ENCODE results near the gene MARK4. TPM values are rescaled to one million over a fixed set of nuclear protein-coding genes. Genes with fewer than 3 reads are reported as not detected.

The MARK4 gene
- total RNA-seq, 1 experiment from 2014 or later, result 17.9 TPM

DNA sequence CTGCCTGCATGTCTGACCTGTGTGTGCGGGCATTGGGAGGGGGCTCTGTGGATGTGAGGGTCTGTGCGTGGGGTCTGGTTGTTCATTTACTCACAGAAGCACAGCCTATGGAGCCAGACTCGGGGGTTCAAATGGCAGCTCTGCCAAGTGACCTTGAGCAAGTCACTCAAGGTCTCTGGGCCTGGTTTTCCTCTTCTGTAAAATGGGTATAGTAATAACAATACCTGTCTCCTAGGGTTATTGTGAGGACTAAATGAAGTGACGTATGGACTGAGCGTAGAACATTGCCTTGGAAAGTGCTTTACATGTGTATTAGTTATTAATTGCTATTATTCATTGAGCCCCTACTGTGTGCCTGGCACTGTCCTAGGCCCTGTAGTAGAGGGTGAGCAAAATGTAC, 47.2 kb downstream of the MARK4 start:
- Histone ChIP-seq H3K79me2 (ENCODE audit: low read length) (no peaks in the 10 kb centered on the region), H3K27me3 (ENCODE audit: low read length) (no peaks in the 10 kb centered on the region), H3K9me2 (replicated peaks; ENCODE audit: insufficient read depth, low read length) (no peaks in the 10 kb centered on the region), H3K4me3 (ENCODE audit: low read length) (no peak overlapping the region), H3K4me2 (ENCODE audit: low read depth, low read length, poor library complexity, severe bottlenecking) (no peak overlapping the region), H2AFZ (ENCODE audit: low read length) (no peak overlapping the region), H3K36me3 (ENCODE audit: insufficient read depth, low read length) (no peaks in the 10 kb centered on the region; the same call in 1 of the 2 replicates), H3K4me1 (ENCODE audit: low read length) (no peaks in the 10 kb centered on the region), H3K9ac (ENCODE audit: low read length) (no peak overlapping the region), H3K9me3 (ENCODE audit: low read length) (no peaks in the 10 kb centered on the region), H4K20me1 (ENCODE audit: insufficient read depth, low read depth, low read length) (no peaks in the 10 kb centered on the region), H3K27ac (ENCODE audit: low read length) (no peak overlapping the region)
- no peak for DNase-seq

GRCh38 chr19:45299719-45300118, 48.6 kb downstream of the MARK4 start:
- Histone ChIP-seq H3K79me2 (ENCODE audit: low read length) (no peaks in the 10 kb centered on the region), H3K9ac (ENCODE audit: low read length) (no peak overlapping the region), H3K4me1 (ENCODE audit: low read length) (no peaks in the 10 kb centered on the region), H2AFZ (ENCODE audit: low read length) (no peak overlapping the region), H3K9me2 (replicated peaks; ENCODE audit: insufficient read depth, low read length) (no peaks in the 10 kb centered on the region), H3K27me3 (ENCODE audit: low read length) (no peaks in the 10 kb centered on the region), H3K36me3 (ENCODE audit: insufficient read depth, low read length) (no peaks in the 10 kb centered on the region; the same call in 1 of the 2 replicates), H3K4me3 (ENCODE audit: low read length) (no peak overlapping the region), H3K4me2 (ENCODE audit: low read depth, low read length, poor library complexity, severe bottlenecking) (no peak overlapping the region), H3K27ac (ENCODE audit: low read length) (no peak overlapping the region), H3K9me3 (ENCODE audit: low read length) (no peaks in the 10 kb centered on the region), H4K20me1 (ENCODE audit: insufficient read depth, low read depth, low read length) (no peaks in the 10 kb centered on the region)
- DNase-seq, result no peak

DNA sequence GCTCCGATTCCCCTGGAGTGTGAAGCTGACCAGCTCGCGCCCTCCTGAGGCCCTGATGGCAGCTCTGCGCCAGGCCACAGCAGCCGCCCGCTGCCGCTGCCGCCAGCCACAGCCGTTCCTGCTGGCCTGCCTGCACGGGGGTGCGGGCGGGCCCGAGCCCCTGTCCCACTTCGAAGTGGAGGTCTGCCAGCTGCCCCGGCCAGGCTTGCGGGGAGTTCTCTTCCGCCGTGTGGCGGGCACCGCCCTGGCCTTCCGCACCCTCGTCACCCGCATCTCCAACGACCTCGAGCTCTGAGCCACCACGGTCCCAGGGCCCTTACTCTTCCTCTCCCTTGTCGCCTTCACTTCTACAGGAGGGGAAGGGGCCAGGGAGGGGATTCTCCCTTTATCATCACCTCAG, 51.3 kb downstream of the MARK4 start:
- Histone ChIP-seq H3K36me3 (ENCODE audit: insufficient read depth, low read length) (no peaks in the 10 kb centered on the region; the same call in 1 of the 2 replicates), H3K27ac (ENCODE audit: low read length) (no peak overlapping the region), H4K20me1 (ENCODE audit: insufficient read depth, low read depth, low read length) (no peaks in the 10 kb centered on the region), H3K9ac (ENCODE audit: low read length) (no peak overlapping the region), H3K4me2 (ENCODE audit: low read depth, low read length, poor library complexity, severe bottlenecking) (no peak overlapping the region), H3K79me2 (ENCODE audit: low read length) (no peaks in the 10 kb centered on the region), H3K27me3 (ENCODE audit: low read length) (no peaks in the 10 kb centered on the region), H3K9me2 (replicated peaks; ENCODE audit: insufficient read depth, low read length) (no peaks in the 10 kb centered on the region), H3K4me3 (ENCODE audit: low read length) (no peak overlapping the region), H2AFZ (ENCODE audit: low read length) (no peak overlapping the region), H3K9me3 (ENCODE audit: low read length) (no peaks in the 10 kb centered on the region), H3K4me1 (ENCODE audit: low read length) (no peaks in the 10 kb centered on the region)
- no peak for DNase-seq

GRCh38 chr19:45303269-45304060, 52.4 kb downstream of the MARK4 start:
- Histone ChIP-seq H3K9ac (ENCODE audit: low read length) (no peak overlapping the region), H4K20me1 (ENCODE audit: insufficient read depth, low read depth, low read length) (no peaks in the 10 kb centered on the region), H3K27me3 (ENCODE audit: low read length) (no peaks in the 10 kb centered on the region), H3K4me1 (ENCODE audit: low read length) (no peaks in the 10 kb centered on the region), H3K9me2 (replicated peaks; ENCODE audit: insufficient read depth, low read length) (no peaks in the 10 kb centered on the region), H3K9me3 (ENCODE audit: low read length) (no peaks in the 10 kb centered on the region), H3K36me3 (ENCODE audit: insufficient read depth, low read length) (no peaks in the 10 kb centered on the region; the same call in 1 of the 2 replicates), H3K4me3 (ENCODE audit: low read length) (no peak overlapping the region), H3K79me2 (ENCODE audit: low read length) (no peaks in the 10 kb centered on the region), H3K27ac (ENCODE audit: low read length) (no peak overlapping the region), H2AFZ (ENCODE audit: low read length) (no peak overlapping the region), H3K4me2 (ENCODE audit: low read depth, low read length, poor library complexity, severe bottlenecking) (no peak overlapping the region)
- DNase-seq, result no peak

DNA sequence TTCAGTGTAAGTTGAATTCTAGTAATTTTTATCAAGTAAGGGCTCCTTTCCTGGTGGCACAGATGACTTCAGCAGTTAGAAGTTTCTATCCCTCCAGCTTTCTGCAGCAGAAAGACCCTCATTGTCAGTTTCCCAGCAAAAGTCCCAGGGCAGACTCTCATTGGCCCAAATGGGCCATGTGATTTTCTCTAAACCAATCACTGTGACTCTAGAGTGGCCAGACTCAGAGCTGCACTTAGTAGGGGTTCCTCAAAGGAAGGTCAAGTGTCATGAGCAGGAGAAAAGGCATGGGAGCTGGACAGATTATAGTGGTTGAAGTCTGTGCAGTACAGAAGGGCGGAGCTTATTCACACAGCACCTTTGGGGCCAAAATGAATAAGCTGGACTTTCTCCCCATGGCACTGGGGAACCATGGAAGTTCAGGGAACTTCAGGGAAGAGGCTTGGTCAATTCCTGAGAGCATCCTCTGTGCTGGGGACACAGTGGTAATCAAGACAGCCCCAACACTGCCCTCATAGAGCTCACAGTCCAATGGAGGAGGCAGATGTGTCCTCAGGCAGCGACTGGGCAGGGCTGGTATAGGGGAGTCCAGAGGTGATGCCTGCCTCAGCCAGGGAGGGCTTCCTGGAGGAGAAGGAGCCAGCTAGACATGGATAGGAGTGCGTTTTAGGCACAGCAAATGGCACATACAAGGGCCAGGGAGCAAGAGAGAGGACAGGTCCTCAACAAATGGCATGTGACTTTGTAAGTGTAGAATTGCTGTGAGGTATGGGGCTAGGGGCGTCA, 53.3 kb downstream of the MARK4 start:
- no peaks in the 10 kb centered on the region for H3K4me1 ChIP-seq (ENCODE audit: low read length)
- H3K4me2 ChIP-seq (ENCODE audit: low read depth, low read length, poor library complexity, severe bottlenecking), result no peak overlapping the region
- no peak overlapping the region for H3K9ac ChIP-seq (ENCODE audit: low read length)
- H3K27me3 ChIP-seq (ENCODE audit: low read length), result no peaks in the 10 kb centered on the region
- H4K20me1 ChIP-seq (ENCODE audit: insufficient read depth, low read depth, low read length), result no peaks in the 10 kb centered on the region
- no peaks in the 10 kb centered on the region for H3K9me2 ChIP-seq (replicated peaks; ENCODE audit: insufficient read depth, low read length)
- H3K36me3 ChIP-seq (ENCODE audit: insufficient read depth, low read length), result no peaks in the 10 kb centered on the region; the same call in 1 of the 2 replicates
- H3K9me3 ChIP-seq (ENCODE audit: low read length), result no peaks in the 10 kb centered on the region
- H2AFZ ChIP-seq (ENCODE audit: low read length), result no peak overlapping the region
- no peak overlapping the region for H3K4me3 ChIP-seq (ENCODE audit: low read length)
- H3K79me2 ChIP-seq (ENCODE audit: low read length), result no peaks in the 10 kb centered on the region
- no peak overlapping the region for H3K27ac ChIP-seq (ENCODE audit: low read length)
- no peak for DNase-seq

DNA sequence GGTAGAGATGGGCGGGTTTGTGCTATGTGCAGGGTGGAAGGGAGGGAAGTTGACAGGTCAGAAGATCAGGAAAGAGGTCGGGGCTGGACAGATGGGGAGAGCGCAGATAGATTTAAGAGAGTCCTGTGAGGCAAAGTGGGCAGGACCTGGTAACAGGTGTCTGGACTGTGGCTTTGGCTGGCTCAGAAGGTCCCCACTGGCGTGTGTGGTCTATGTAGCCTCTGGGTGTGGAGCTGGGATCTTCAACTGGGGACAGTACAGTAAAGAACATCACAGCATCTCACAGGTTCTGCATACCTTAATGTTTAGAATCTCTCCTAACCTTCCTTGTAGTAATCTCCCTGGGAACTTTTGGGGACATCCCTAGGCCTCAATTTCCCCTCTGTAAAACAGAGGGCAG, 53.9 kb downstream of the MARK4 start:
- H3K36me3 ChIP-seq (ENCODE audit: insufficient read depth, low read length), result no peaks in the 10 kb centered on the region; the same call in 1 of the 2 replicates
- no peak overlapping the region for H3K4me3 ChIP-seq (ENCODE audit: low read length)
- DNase-seq, result no peak

DNA sequence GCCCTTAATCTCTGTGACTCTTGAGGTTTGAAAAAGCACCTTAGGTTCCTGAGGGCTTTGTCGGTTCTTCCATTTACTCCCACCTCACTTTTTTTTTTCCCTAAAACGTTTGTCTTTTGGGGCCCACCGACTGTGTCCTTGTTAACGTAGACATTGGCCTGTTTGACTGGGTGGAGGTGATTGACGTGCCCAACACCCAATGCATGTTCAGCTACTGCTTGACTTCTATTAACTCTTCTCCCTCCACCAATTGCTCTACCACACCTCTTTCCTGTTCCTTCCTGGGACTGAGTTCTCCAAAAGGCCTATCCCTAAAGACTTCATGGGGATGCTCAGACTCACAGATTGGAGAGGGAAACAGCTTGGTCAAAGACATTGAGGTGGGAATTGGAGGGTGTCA, 54.4 kb downstream of the MARK4 start:
- Histone ChIP-seq H3K36me3 (ENCODE audit: insufficient read depth, low read length) (no peaks in the 10 kb centered on the region; the same call in 1 of the 2 replicates), H3K4me2 (ENCODE audit: low read depth, low read length, poor library complexity, severe bottlenecking) (no peak overlapping the region), H3K4me3 (ENCODE audit: low read length) (no peak overlapping the region), H2AFZ (ENCODE audit: low read length) (no peak overlapping the region), H3K4me1 (ENCODE audit: low read length) (no peaks in the 10 kb centered on the region), H3K9ac (ENCODE audit: low read length) (no peak overlapping the region), H3K9me2 (replicated peaks; ENCODE audit: insufficient read depth, low read length) (no peaks in the 10 kb centered on the region), H3K27me3 (ENCODE audit: low read length) (no peaks in the 10 kb centered on the region), H4K20me1 (ENCODE audit: insufficient read depth, low read depth, low read length) (no peaks in the 10 kb centered on the region), H3K9me3 (ENCODE audit: low read length) (no peaks in the 10 kb centered on the region), H3K27ac (ENCODE audit: low read length) (no peak overlapping the region), H3K79me2 (ENCODE audit: low read length) (no peaks in the 10 kb centered on the region)
- DNase-seq, result peak; percentile 81

More for the DNA sequence above, 53.9 kb downstream of the MARK4 start:
- H3K27me3 ChIP-seq (ENCODE audit: low read length), result no peaks in the 10 kb centered on the region
- H3K9me3 ChIP-seq (ENCODE audit: low read length), result no peaks in the 10 kb centered on the region
- no peak overlapping the region for H2AFZ ChIP-seq (ENCODE audit: low read length)
- H3K27ac ChIP-seq (ENCODE audit: low read length), result no peak overlapping the region
- H3K79me2 ChIP-seq (ENCODE audit: low read length), result no peaks in the 10 kb centered on the region
- H4K20me1 ChIP-seq (ENCODE audit: insufficient read depth, low read depth, low read length), result no peaks in the 10 kb centered on the region
- H3K9me2 ChIP-seq (replicated peaks; ENCODE audit: insufficient read depth, low read length), result no peaks in the 10 kb centered on the region
- no peaks in the 10 kb centered on the region for H3K4me1 ChIP-seq (ENCODE audit: low read length)
- H3K4me2 ChIP-seq (ENCODE audit: low read depth, low read length, poor library complexity, severe bottlenecking), result no peak overlapping the region
- no peak overlapping the region for H3K9ac ChIP-seq (ENCODE audit: low read length)

DNA sequence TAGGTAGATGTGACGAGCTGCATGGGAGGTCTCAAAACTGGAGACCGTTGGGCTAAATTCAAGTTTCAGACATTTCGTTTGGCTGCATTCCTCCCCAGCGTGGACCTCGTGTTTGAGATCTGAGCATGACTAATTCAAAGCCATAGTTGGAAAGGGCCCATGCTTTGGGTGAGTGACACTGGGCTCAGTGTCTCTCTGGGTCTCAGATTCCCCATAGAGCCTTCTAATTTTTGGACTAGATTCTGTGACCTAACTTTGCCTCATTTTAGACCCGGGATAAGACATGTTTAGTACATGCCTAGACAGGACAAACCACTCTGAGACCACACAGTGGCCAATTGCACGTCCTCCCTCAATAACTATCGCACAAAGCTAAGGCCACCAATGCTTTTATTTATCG, 55.0 kb downstream of the MARK4 start:
- no peak overlapping the region for H3K4me2 ChIP-seq (ENCODE audit: low read depth, low read length, poor library complexity, severe bottlenecking)
- H3K4me3 ChIP-seq (ENCODE audit: low read length), result no peak overlapping the region
- H3K4me1 ChIP-seq (ENCODE audit: low read length), result no peaks in the 10 kb centered on the region
- no peak overlapping the region for H3K9ac ChIP-seq (ENCODE audit: low read length)
- H3K79me2 ChIP-seq (ENCODE audit: low read length), result no peaks in the 10 kb centered on the region
- no peak overlapping the region for H2AFZ ChIP-seq (ENCODE audit: low read length)
- H3K9me3 ChIP-seq (ENCODE audit: low read length), result no peaks in the 10 kb centered on the region
- H3K27me3 ChIP-seq (ENCODE audit: low read length), result no peaks in the 10 kb centered on the region
- H3K36me3 ChIP-seq (ENCODE audit: insufficient read depth, low read length), result no peaks in the 10 kb centered on the region
- no peaks in the 10 kb centered on the region for H4K20me1 ChIP-seq (ENCODE audit: insufficient read depth, low read depth, low read length)
- no peak for DNase-seq
- H3K27ac ChIP-seq (ENCODE audit: low read length), result no peak overlapping the region
- H3K9me2 ChIP-seq (replicated peaks; ENCODE audit: insufficient read depth, low read length), result no peaks in the 10 kb centered on the region
